HepG2 (cell line): Measurements from ENCODE around the gene CPEB2. TPM values are rescaled to one million over a fixed set of nuclear protein-coding genes. Genes with fewer than 3 reads are reported as not detected.
A peak's percentile ranks its signal among the peaks of the same experiment; 100 is the strongest.

Source experiments
- ATAC-seq: fragments of 200-7000 bp; cut with Tn5 transposase; 3 replicates; pipeline ENCODE4 v1.9.1; 2020; ENCODE audit warnings: mild to moderate bottlenecking, moderate library complexity
- BruUV-seq: library from RNA; stranded (reverse); fragments of 400-500 nt; replicated peaks from 2 replicates; lab custom pipeline; 2021; lab: Mats Ljungman, UMichigan
- CTCF ChIA-PET: fragments of 300-600 bp; formaldehyde crosslinking; extraction: SDS; loops from one replicate; lab custom pipeline; 2021; ENCODE audit warnings: low total read pairs, inconsistent platforms, low intra/inter-chr PET ratio; lab: Yijun Ruan, JAX
- POLR2A ChIA-PET: fragments of 350-600 bp; sonication (Branson Sonifier 250); formaldehyde crosslinking; loops from one replicate; lab custom pipeline; 2020; ENCODE audit warnings: antibody characterized with exemption, inconsistent platforms; lab: Yijun Ruan, JAX
- DNase-seq: peaks from one replicate; pipeline ENCODE4 v3.0.0-alpha.2; 2015; ENCODE audit warnings: low spot score
- FAIRE-seq: peaks from 3 replicates; lab custom pipeline; 2011; peaks lifted over from hg19 to GRCh38; lab: Jason Lieb, UNC
- H2AFZ ChIP-seq: one replicate; pipeline ENCODE4 v1.6.1; 2011; ENCODE audit warnings: low read length, inconsistent platforms
- H3K27ac ChIP-seq: fragments of 300-600 bp; 3 replicates; pipeline ENCODE4 v1.8.0; 2011; ENCODE audit warnings: mixed run types, mild to moderate bottlenecking, mixed read lengths, low read length, inconsistent platforms; ENCODE audit not compliant: insufficient read depth; ENCODE audit errors: extremely low read length
- H3K27me3 ChIP-seq, 2 experiments: fragments of 200-600 bp in 1 of 2; 2 replicates in 1 of 2; 3 replicates in 1 of 2; pipeline versions ENCODE4 v1.6.0 to v1.8.0; 2011; ENCODE audit warnings: low read length in 2 of 2, mild to moderate bottlenecking in 2 of 2, moderate library complexity in 2 of 2, inconsistent platforms in 1 of 2; ENCODE audit not compliant: insufficient read depth in 2 of 2, control insufficient read depth in 1 of 2
- H3K36me3 ChIP-seq, 2 experiments: fragments of 200-600 bp in 1 of 2; replicated peaks in 1 of 2; 2 replicates in 1 of 2; 3 replicates in 1 of 2; pipeline versions ENCODE4 v1.5.1 to v1.8.0; 2011; ENCODE audit warnings: low read length in 2 of 2, inconsistent platforms in 1 of 2; ENCODE audit not compliant: insufficient read depth in 2 of 2, control insufficient read depth in 1 of 2
- H3K4me1 ChIP-seq: 2 replicates; pipeline ENCODE4 v1.5.1; 2012; ENCODE audit warnings: low read length, inconsistent platforms; ENCODE audit not compliant: insufficient read depth
- H3K4me2 ChIP-seq: 2 replicates; pipeline ENCODE4 v1.6.0; 2011; ENCODE audit warnings: low read depth, low read length, inconsistent platforms
- H3K4me3 ChIP-seq, 3 experiments: fragments of 200-600 bp in 1 of 3; sonication (generic), shearing (Covaris generic) in 1 of 3; replicated peaks in 1 of 3; 2 replicates each; pipeline ENCODE4 v1.5.1; 2011 to 2016; ENCODE audit warnings: low read length in 3 of 3, inconsistent platforms in 2 of 3, low read depth in 2 of 3, mild to moderate bottlenecking in 2 of 3, control low read depth in 1 of 3, mixed read lengths in 1 of 3; ENCODE audit not compliant: insufficient read depth in 1 of 3
- H3K79me2 ChIP-seq: one replicate; pipeline ENCODE4 v1.6.1; 2011; ENCODE audit warnings: low read length, inconsistent platforms; ENCODE audit not compliant: insufficient read depth
- H3K9ac ChIP-seq: 2 replicates; pipeline ENCODE4 v1.6.0; 2011; ENCODE audit warnings: mild to moderate bottlenecking, low read depth, low read length, inconsistent platforms; ENCODE audit not compliant: insufficient read depth
- H3K9me3 ChIP-seq: 2 replicates; pipeline ENCODE4 v1.5.1; 2012; ENCODE audit warnings: mild to moderate bottlenecking, low read length
- H4K20me1 ChIP-seq: 2 replicates; pipeline ENCODE4 v1.6.0; 2011; ENCODE audit warnings: inconsistent platforms, mild to moderate bottlenecking, low read length, moderate library complexity; ENCODE audit not compliant: insufficient read depth
- AHR ChIP-seq: IDR thresholded peaks from 2 replicates; pipeline ENCODE4 v1.6.1; 2018; ENCODE audit warnings: missing genetic modification reagents, missing compliant biosample characterization
- ARNT ChIP-seq: fragments of 450-650 bp; IDR thresholded peaks from 2 replicates; pipeline ENCODE4 v1.6.1; 2017
- ATAD3A ChIP-seq: sonication (generic); formaldehyde crosslinking; IDR thresholded peaks from 2 replicates; pipeline ENCODE4 v1.4.0; 2020; ENCODE audit warnings: missing genetic modification reagents
- DR1 ChIP-seq: sonication (generic); formaldehyde crosslinking; IDR thresholded peaks from 2 replicates; pipeline ENCODE4 v1.8.0; 2021; ENCODE audit warnings: mild to moderate bottlenecking, missing genetic modification reagents, inconsistent platforms
- HES4 ChIP-seq: sonication (generic); formaldehyde crosslinking; IDR thresholded peaks from 2 replicates; pipeline ENCODE4 v1.9.0; 2021; ENCODE audit warnings: mild to moderate bottlenecking, missing genetic modification reagents, borderline replicate concordance
- KDM5B ChIP-seq: sonication (generic); formaldehyde crosslinking; IDR thresholded peaks from 2 replicates; pipeline ENCODE4 v1.4.0; 2020; ENCODE audit warnings: missing genetic modification reagents, mild to moderate bottlenecking, borderline replicate concordance
- MAZ ChIP-seq, 2 experiments: sonication (generic) in 1 of 2; formaldehyde crosslinking in 1 of 2; IDR thresholded peaks; 2 replicates each; pipeline versions ENCODE4 v1.5.0 to v1.6.1; 2012 to 2020; ENCODE audit warnings: low read depth in 2 of 2, mild to moderate bottlenecking in 2 of 2, borderline replicate concordance in 1 of 2, improper control_type of control experiment in 1 of 2, low read length in 1 of 2, missing genetic modification reagents in 1 of 2, moderate library complexity in 1 of 2
- RAD21 ChIP-seq: fragments of 450-650 bp; formaldehyde crosslinking; IDR thresholded peaks from 2 replicates; pipeline ENCODE4 v1.5.0; 2020; ENCODE audit warnings: mild to moderate bottlenecking
- RFXAP ChIP-seq: sonication (generic); formaldehyde crosslinking; IDR thresholded peaks from 2 replicates; pipeline ENCODE4 v1.4.0; 2020; ENCODE audit warnings: missing genetic modification reagents, borderline replicate concordance
- SAP130 ChIP-seq: IDR thresholded peaks from 2 replicates; pipeline ENCODE4 v1.6.1; 2016; ENCODE audit warnings: low read depth
- SKI ChIP-seq: fragments of 450-650 bp; IDR thresholded peaks from one replicate; pipeline ENCODE4 v1.6.1; 2018; ENCODE audit warnings: mild to moderate bottlenecking; ENCODE audit not compliant: partially characterized antibody
- SOX6 ChIP-seq, 2 experiments: fragments of 450-650 bp in 1 of 2; sonication (generic) in 1 of 2; formaldehyde crosslinking in 1 of 2; IDR thresholded peaks; 2 replicates each; pipeline versions ENCODE4 v1.4.0 to v1.6.1; 2017 to 2020; ENCODE audit warnings: antibody characterized with exemption in 1 of 2, mild to moderate bottlenecking in 1 of 2, missing genetic modification reagents in 1 of 2
- UBTF ChIP-seq: sonication (generic); formaldehyde crosslinking; IDR thresholded peaks from 2 replicates; pipeline ENCODE4 v1.4.0; 2020; ENCODE audit warnings: mild to moderate bottlenecking, missing genetic modification reagents
- YY1 ChIP-seq: IDR thresholded peaks from 2 replicates; pipeline ENCODE4 v1.6.1; 2011; ENCODE audit warnings: low read length, low read depth, moderate library complexity, mild to moderate bottlenecking; ENCODE audit not compliant: insufficient read depth, insufficient replicate concordance
- ZNF3 ChIP-seq: IDR thresholded peaks from 2 replicates; pipeline ENCODE4 v1.7.0; 2017; ENCODE audit warnings: inconsistent platforms
- ZNF770 ChIP-seq: sonication (generic); formaldehyde crosslinking; IDR thresholded peaks from 2 replicates; pipeline ENCODE4 v1.5.0; 2020; ENCODE audit warnings: mild to moderate bottlenecking, missing genetic modification reagents
- ZNF777 ChIP-seq: sonication (generic); formaldehyde crosslinking; IDR thresholded peaks from 2 replicates; pipeline ENCODE4 v1.4.0; 2020; ENCODE audit warnings: missing genetic modification reagents
- WGBS: methylation state at CpG from one replicate; pipeline ENCODE4 v1.1.6; 2017; ENCODE audit warnings: low lambda C conversion rate; 5-methylcytosine and 5-hydroxymethylcytosine counted together
- in situ Hi-C: cut with HindIII; loops from 2 replicates; pipeline ENCODE4 v1.10.0; 2017; ENCODE audit warnings: low pct_unique_long_range_greater_than_20kb; ENCODE audit not compliant: extremely low pct_ligation_motif_present
- intact Hi-C: fragments of 100-400 bp; cut with micrococcal nuclease; formaldehyde crosslinking; loops from one replicate; pipeline ENCODE4 v1.10.0; 2022; ENCODE audit not compliant: unreplicated experiment
- polyA plus RNA-seq, 8 experiments: library from polyadenylated mRNA; depleted of rRNA in 3 of 8; stranded (reverse) in 7 of 8; unstranded in 1 of 8; fragments of >200 nt; fragmentation: Illumina TruSeq in 4 of 8; extraction: Trizol in 4 of 8; gene quantifications; 2 replicates each; pipeline versions ENCODE4 v1.2.1 to v1.2.3, GENCODE V29; 2011 to 2016; ENCODE audit warnings: low read depth in 4 of 8, missing spikeins in 1 of 8, mixed read lengths in 1 of 8; ENCODE audit not compliant: insufficient read depth in 1 of 8
- total RNA-seq, 5 experiments: library from RNA; depleted of rRNA; stranded (reverse); fragments of >200 nt; fragmentation: Illumina TruSeq; extraction: Trizol; gene quantifications; 2 replicates each; pipeline ENCODE4 v1.2.3, GENCODE V29; 2016; ENCODE audit warnings: low read depth in 1 of 5
- TF ChIP-seq, protein P1 (sequence below): sonication (generic); formaldehyde crosslinking; IDR thresholded peaks from 2 replicates; pipeline ENCODE4 v1.5.1; 2020; ENCODE audit warnings: missing genetic modification reagents, mild to moderate bottlenecking, borderline replicate concordance

The CPEB2 gene
- total and polyA plus RNA-seq, 2 of the 13 experiments (the other 11 are each of a cell fraction or from before 2014, with no cell fraction given) = 2.0 to 2.5 TPM

DNA sequence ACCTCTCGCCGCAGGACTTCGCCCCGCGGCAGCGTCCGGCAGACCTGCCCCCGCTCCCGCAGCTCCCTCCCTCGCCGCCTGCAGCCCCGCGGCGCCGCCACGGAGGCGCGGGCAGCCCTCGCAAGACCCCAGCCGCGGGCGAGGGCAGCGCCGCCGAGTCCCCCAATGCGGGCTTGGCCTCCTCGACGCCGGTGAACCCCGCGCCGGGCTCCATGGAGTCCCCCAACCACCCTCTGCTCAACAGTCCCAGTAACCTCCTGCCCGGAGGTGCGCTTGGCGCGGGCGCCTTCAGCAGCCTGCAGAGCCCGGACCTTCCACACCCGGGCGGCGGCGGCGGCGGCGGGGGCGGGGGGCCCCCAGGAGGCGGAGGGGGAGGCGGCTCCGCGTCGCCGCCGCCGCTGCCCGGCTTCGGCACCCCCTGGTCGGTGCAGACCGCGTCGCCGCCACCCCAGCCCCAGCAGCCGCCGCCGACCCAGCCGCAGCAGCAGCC lies 1.2 kb downstream of the CPEB2 start:
- Histone ChIP-seq H2AFZ (no peak overlapping the region), H3K36me3 (no peaks in the 10 kb centered on the region; a peak in 1 of 5 replicates), H3K79me2 (peaks cover 25% of the 10 kb centered on the region), H3K9ac (peak overlapping the region; percentile 92), H4K20me1 (no peaks in the 10 kb centered on the region), H3K27me3 (no peaks in the 10 kb centered on the region; a peak in 2 of 5 replicates), H3K4me3 (peak overlapping the region; percentile 81 to 97 (median 97); a peak in 5 of 6 replicates), H3K4me2 (peak overlapping the region; percentile 84), H3K4me1 (peaks cover 13% of the 10 kb centered on the region), H3K27ac (peak overlapping the region; percentile 97), H3K9me3 (no peaks in the 10 kb centered on the region)
- ATAC-seq (peak; percentile 15), DNase-seq (no peak), FAIRE-seq (no peak)
- ChIA-PET CTCF (no interaction called here), POLR2A (interaction anchor here (1.5 kb wide), 1 partner anchor 146 kb away, joined by 3 read pairs; no protein-coding TSS in a partner anchor)
- BruUV-seq = no TSS peak
- in situ Hi-C loops = loop anchor here (10.0 to 25.0 kb wide), 3 partner anchors 141 to 1366 kb away; partner anchors contain the start of genes BOD1L1 and FBXL5
- under 1% methylated on average over 28 of the region's 65 CpGs for WGBS
- intact Hi-C loops = loop anchor here (5.0 to 10.0 kb wide), 6 partner anchors 131 to 1379 kb away; partner anchors contain the start of genes BOD1L1, FAM200B and FBXL5
- peak; percentile 25 for TF ChIP-seq YY1
- TF ChIP-seq SKI = peak; percentile 74
- TF ChIP-seq ZNF3 = no peak
- no peak for TF ChIP-seq DR1 (CRISPR knock-in tag)
- peak; percentile 78 for TF ChIP-seq ZNF770 (CRISPR knock-in tag)
- TF ChIP-seq RFXAP (CRISPR knock-in tag) = no peak
- TF ChIP-seq UBTF (CRISPR knock-in tag) = peak; percentile 11; the same call in 1 of the 2 replicates
- TF ChIP-seq ARNT = no peak
- no peak for TF ChIP-seq ATAD3A (CRISPR knock-in tag)
- TF ChIP-seq MAZ (IDR thresholded peaks at IDR 0.05; ENCODE audit: borderline replicate concordance, low read depth, low read length) = no peak
- TF ChIP-seq MAZ (CRISPR knock-in tag; IDR thresholded peaks at IDR 0.05; ENCODE audit: low read depth) = peak; percentile 49; the same call in 1 of the 2 replicates
- TF ChIP-seq HES4 = 0 out of 2 replicates have a peak, but pooled peaks have one; percentile 30
- TF ChIP-seq SOX6 (IDR thresholded peaks at IDR 0.05) = no peak
- TF ChIP-seq SOX6 (CRISPR knock-in tag; IDR thresholded peaks at IDR 0.05) = no peak
- no peak for TF ChIP-seq AHR (CRISPR knock-in tag)
- TF ChIP-seq SAP130 (CRISPR knock-in tag) = 0 out of 2 replicates have a peak, but pooled peaks have one; percentile 6
- TF ChIP-seq RAD21 (CRISPR knock-in tag) = peak; percentile 23; the same call in 1 of the 2 replicates
- TF ChIP-seq KDM5B (CRISPR knock-in tag) = no peak
- peak; percentile 92 for TF ChIP-seq ZNF777 (CRISPR knock-in tag)
- TF ChIP-seq, protein P1, sequence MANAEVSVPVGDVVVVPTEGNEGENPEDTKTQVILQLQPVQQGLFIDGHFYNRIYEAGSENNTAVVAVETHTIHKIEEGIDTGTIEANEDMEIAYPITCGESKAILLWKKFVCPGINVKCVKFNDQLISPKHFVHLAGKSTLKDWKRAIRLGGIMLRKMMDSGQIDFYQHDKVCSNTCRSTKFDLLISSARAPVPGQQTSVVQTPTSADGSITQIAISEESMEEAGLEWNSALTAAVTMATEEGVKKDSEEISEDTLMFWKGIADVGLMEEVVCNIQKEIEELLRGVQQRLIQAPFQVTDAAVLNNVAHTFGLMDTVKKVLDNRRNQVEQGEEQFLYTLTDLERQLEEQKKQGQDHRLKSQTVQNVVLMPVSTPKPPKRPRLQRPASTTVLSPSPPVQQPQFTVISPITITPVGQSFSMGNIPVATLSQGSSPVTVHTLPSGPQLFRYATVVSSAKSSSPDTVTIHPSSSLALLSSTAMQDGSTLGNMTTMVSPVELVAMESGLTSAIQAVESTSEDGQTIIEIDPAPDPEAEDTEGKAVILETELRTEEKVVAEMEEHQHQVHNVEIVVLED (CRISPR knock-in tag) = no peak
